ENCODE results near the gene ZNF726. TPM values are rescaled to one million over a fixed set of nuclear protein-coding genes. Genes with fewer than 3 reads are reported as not detected.
"Not testable (repeated sequence)": the region's sequence is repeated elsewhere in the genome, so short reads cannot be mapped to it uniquely, and the experiment has no call there.

Gene ZNF726
- total RNA-seq, 2 donors from 2014 or later: 0.27 to 0.63 TPM

- Histone ChIP-seq H3K27me3 (replicated peaks; ENCODE audit: insufficient read depth) (no peaks in the 10 kb centered on the region), H3K4me1 (ENCODE audit: control insufficient read depth in 1 of 2, low read depth in 2 of 2) (no peaks in the 10 kb centered on the region), H3K4me3 (peak overlapping the region; percentile 82), H3K27ac (no peak overlapping the region), H3K9me3 (no peaks in the 10 kb centered on the region), H3K36me3 (no peaks in the 10 kb centered on the region)
- DNase-seq (ENCODE audit: low spot score) (no peak), ATAC-seq (ENCODE audit: insufficient number of reproducible peaks, low FRiP score, low read depth) (no peak)
- TF ChIP-seq, protein P1, sequence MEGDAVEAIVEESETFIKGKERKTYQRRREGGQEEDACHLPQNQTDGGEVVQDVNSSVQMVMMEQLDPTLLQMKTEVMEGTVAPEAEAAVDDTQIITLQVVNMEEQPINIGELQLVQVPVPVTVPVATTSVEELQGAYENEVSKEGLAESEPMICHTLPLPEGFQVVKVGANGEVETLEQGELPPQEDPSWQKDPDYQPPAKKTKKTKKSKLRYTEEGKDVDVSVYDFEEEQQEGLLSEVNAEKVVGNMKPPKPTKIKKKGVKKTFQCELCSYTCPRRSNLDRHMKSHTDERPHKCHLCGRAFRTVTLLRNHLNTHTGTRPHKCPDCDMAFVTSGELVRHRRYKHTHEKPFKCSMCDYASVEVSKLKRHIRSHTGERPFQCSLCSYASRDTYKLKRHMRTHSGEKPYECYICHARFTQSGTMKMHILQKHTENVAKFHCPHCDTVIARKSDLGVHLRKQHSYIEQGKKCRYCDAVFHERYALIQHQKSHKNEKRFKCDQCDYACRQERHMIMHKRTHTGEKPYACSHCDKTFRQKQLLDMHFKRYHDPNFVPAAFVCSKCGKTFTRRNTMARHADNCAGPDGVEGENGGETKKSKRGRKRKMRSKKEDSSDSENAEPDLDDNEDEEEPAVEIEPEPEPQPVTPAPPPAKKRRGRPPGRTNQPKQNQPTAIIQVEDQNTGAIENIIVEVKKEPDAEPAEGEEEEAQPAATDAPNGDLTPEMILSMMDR (IDR thresholded peaks at IDR 0.05): no peak
These were observed 755 bp upstream of the ZNF726 start for GRCh38 chr19:23913931-23914330.

- no peak for DNase-seq (ENCODE audit: low spot score)
- no peaks in the 10 kb centered on the region for H3K36me3 ChIP-seq
- no peak overlapping the region for H3K27ac ChIP-seq
- ATAC-seq (ENCODE audit: insufficient number of reproducible peaks, low FRiP score, low read depth): no peak
- no peak overlapping the region for H3K4me3 ChIP-seq
- H3K4me1 ChIP-seq (ENCODE audit: control insufficient read depth in 1 of 2, low read depth in 2 of 2): no peaks in the 10 kb centered on the region
- TF ChIP-seq, protein P1 (IDR thresholded peaks at IDR 0.05): no peak
- no peaks in the 10 kb centered on the region for H3K9me3 ChIP-seq
- H3K27me3 ChIP-seq (replicated peaks; ENCODE audit: insufficient read depth): no peaks in the 10 kb centered on the region
These were observed 2.3 kb downstream of the ZNF726 start for GRCh38 chr19:23916991-23917390.

DNA sequence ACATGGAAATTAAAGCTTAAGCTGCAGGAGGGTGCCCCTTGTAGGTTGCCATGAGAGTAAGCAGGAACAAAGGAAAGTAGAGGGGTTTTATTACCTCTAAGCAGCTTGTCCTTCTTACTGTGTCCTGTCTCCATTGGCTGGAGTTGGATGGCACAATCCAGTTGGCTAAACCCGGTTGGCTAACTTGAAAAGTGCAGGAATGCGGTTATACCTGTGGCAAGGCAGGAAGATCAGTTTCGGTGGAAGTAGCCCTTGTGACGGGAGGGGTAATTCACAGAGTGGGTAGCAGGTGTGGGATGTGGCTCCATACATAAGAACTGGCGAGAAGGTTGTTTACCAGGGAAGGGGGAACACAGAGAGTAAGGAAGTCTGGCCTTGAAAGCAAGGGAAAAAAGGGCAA is 3.2 kb downstream of the ZNF726 start:
- no peak for DNase-seq (ENCODE audit: low spot score)
- TF ChIP-seq, protein P1 (IDR thresholded peaks at IDR 0.05): no peak
- no peak for ATAC-seq (ENCODE audit: insufficient number of reproducible peaks, low FRiP score, low read depth)
- H3K4me3 ChIP-seq: no peak overlapping the region
- no peak overlapping the region for H3K27ac ChIP-seq
- no peaks in the 10 kb centered on the region for H3K27me3 ChIP-seq (replicated peaks; ENCODE audit: insufficient read depth)
- no peaks in the 10 kb centered on the region for H3K36me3 ChIP-seq
- no peaks in the 10 kb centered on the region for H3K4me1 ChIP-seq (ENCODE audit: control insufficient read depth in 1 of 2, low read depth in 2 of 2)
- H3K9me3 ChIP-seq: no peaks in the 10 kb centered on the region

GRCh38 chr19:23925285-23925684 is 10.6 kb downstream of the ZNF726 start:
- TF ChIP-seq, protein P1 (IDR thresholded peaks at IDR 0.05): no peak
- no peaks in the 10 kb centered on the region for H3K36me3 ChIP-seq
- DNase-seq (ENCODE audit: low spot score) (no peak), ATAC-seq (ENCODE audit: insufficient number of reproducible peaks, low FRiP score, low read depth) (no peak)
- no peaks in the 10 kb centered on the region for H3K4me1 ChIP-seq (ENCODE audit: control insufficient read depth in 1 of 2, low read depth in 2 of 2)
- no peak overlapping the region for H3K4me3 ChIP-seq
- no peak overlapping the region for H3K27ac ChIP-seq
- no peaks in the 10 kb centered on the region for H3K27me3 ChIP-seq (replicated peaks; ENCODE audit: insufficient read depth)
- H3K9me3 ChIP-seq: no peaks in the 10 kb centered on the region

- DNase-seq (ENCODE audit: low spot score): no peak
- Histone ChIP-seq H3K4me1 (ENCODE audit: control insufficient read depth in 1 of 2, low read depth in 2 of 2) (no peaks in the 10 kb centered on the region), H3K36me3 (peaks cover 2% of the 10 kb centered on the region), H3K9me3 (peaks cover 32% of the 10 kb centered on the region), H3K4me3 (no peak overlapping the region), H3K27ac (no peak overlapping the region), H3K27me3 (replicated peaks; ENCODE audit: insufficient read depth) (no peaks in the 10 kb centered on the region)
- TF ChIP-seq, protein P1 (IDR thresholded peaks at IDR 0.05): no peak
- no peak for ATAC-seq (ENCODE audit: insufficient number of reproducible peaks, low FRiP score, low read depth)
These were observed 18.2 kb downstream of the ZNF726 start for GRCh38 chr19:23932878-23933277.

DNA sequence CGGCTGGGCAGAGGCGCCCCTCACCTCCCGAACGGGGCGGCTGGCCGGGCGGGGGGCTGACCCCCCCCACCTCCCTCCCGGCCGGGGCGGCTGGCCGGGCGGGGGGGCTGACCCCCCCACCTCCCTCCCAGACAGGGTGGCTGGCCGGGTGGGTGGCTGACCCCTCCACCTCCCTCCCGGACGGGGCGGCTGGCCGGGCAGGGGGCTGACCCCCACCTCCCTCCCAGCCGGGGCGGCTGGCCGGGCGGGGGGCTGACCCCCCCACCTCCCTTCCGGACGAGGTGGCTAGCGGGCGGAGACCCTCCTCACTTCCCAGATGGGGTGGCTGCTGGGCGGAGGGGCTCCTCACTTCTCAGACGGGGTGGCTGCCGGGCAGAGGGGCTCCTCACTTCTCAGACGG is 22.3 kb downstream of the ZNF726 start:
- not testable (repeated sequence) for H3K27ac ChIP-seq; H3K4me1 ChIP-seq (ENCODE audit: control insufficient read depth in 1 of 2, low read depth in 2 of 2); H3K36me3 ChIP-seq; H3K27me3 ChIP-seq (replicated peaks; ENCODE audit: insufficient read depth); ATAC-seq (ENCODE audit: insufficient number of reproducible peaks, low FRiP score, low read depth); DNase-seq (ENCODE audit: low spot score); H3K4me3 ChIP-seq
- peaks cover 28% of the 10 kb centered on the region for H3K9me3 ChIP-seq
